Prostate gland (tissue), 2 donors: ENCODE measurements around the gene NEMF. TPM values are rescaled to one million over a fixed set of nuclear protein-coding genes. Genes with fewer than 3 reads are reported as not detected.
"Not testable (repeated sequence)": the region's sequence is repeated elsewhere in the genome, so short reads cannot be mapped to it uniquely, and the experiment has no call there.

Experiments
- DNase-seq: peaks from one replicate; pipeline ENCODE4 v3.0.0-alpha.2; 2019; ENCODE audit warnings: low spot score
- H3K27ac ChIP-seq, 2 donors: fragments of 200-600 bp; sonication (generic); 2 replicates each; pipeline ENCODE4 v1.5.1; 2017 to 2019
- H3K27me3 ChIP-seq: fragments of 200-600 bp; sonication (generic); replicated peaks from 2 replicates; pipeline ENCODE4 v1.5.1; 2019; ENCODE audit not compliant: insufficient read depth
- H3K36me3 ChIP-seq, 2 donors: fragments of 200-600 bp; sonication (generic); 1 replicate in 1 of 2; 2 replicates in 1 of 2; pipeline versions ENCODE4 v1.5.1 to v1.8.1; 2017 to 2019
- H3K4me1 ChIP-seq: fragments of 200-600 bp; sonication (generic); replicated peaks from 2 replicates; pipeline ENCODE4 v1.5.1; 2019
- H3K4me3 ChIP-seq, 2 donors: fragments of 200-600 bp; sonication (generic); 2 replicates each; pipeline ENCODE4 v1.5.1; 2017 to 2019
- H3K9me3 ChIP-seq: fragments of 200-600 bp; sonication (generic); 2 replicates; pipeline ENCODE4 v1.5.1; 2017
- CTCF ChIP-seq, 4 experiments: fragments of 200-600 bp in 2 of 4; fragments of 450-650 bp in 2 of 4; sonication (generic) in 2 of 4; IDR thresholded peaks; 1 replicate in 3 of 4; 2 replicates in 1 of 4; pipeline ENCODE4 v1.5.1; 2016 to 2019; ENCODE audit warnings: antibody characterized with exemption in 4 of 4, mild to moderate bottlenecking in 2 of 4, moderate library complexity in 2 of 4
- POLR2A ChIP-seq: fragments of 450-650 bp; IDR thresholded peaks from one replicate; pipeline ENCODE4 v1.6.1; 2016; ENCODE audit warnings: antibody characterized with exemption, mild to moderate bottlenecking
- POLR2AphosphoS5 ChIP-seq: sonication (generic); formaldehyde crosslinking; IDR thresholded peaks from one replicate; pipeline ENCODE4 v1.6.1; 2017; ENCODE audit warnings: antibody characterized with exemption
- WGBS: methylation state at CpG from one replicate; pipeline ENCODE4 v1.1.5; 2018; 5-methylcytosine and 5-hydroxymethylcytosine counted together
- intact Hi-C: fragments of 100-400 bp; cut with DNase I; formaldehyde crosslinking; loops from one replicate; pipeline ENCODE4 v1.14.2; 2022
- total RNA-seq, 2 donors: library from RNA; depleted of rRNA; stranded (reverse); fragments of >200 nt; gene quantifications; one replicate each; pipeline ENCODE4 v1.1.0, GENCODE V29; 2016

Gene NEMF
- total RNA-seq, 2 donors from 2014 or later = 63.9 to 71.7 TPM

DNA sequence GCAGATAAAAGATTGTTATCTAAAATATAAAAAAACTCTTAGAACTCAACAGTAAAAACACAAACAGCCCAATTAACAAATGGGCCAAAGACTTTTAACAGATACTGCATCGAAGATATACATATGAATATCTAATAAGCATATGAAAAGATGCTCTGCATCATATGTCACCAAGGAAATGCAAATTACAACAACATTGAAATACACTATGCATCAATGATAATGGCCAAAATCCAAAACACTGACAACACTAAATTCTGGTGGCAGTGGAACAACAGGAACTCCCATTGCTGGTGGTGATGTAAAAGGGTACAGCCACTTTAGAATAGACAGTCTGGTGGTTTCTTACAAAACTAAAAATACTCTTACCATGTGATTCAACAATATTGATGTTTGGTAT, 43.8 kb downstream of the NEMF start:
- H3K4me1 ChIP-seq = no peaks in the 10 kb centered on the region
- no peak overlapping the region for H3K27ac ChIP-seq
- 0% methylated on average over 1 of the region's 1 CpG for WGBS
- no peak for DNase-seq
- no peaks in the 10 kb centered on the region for H3K27me3 ChIP-seq
- no peak for TF ChIP-seq CTCF (IDR thresholded peaks at IDR 0.05)
- no peak for TF ChIP-seq POLR2AphosphoS5
- TF ChIP-seq POLR2A = no peak
- peaks cover 0 to 5% of the 10 kb centered on the region in 2 donors for H3K36me3 ChIP-seq
- intact Hi-C loops = no loop called here
- no peaks in the 10 kb centered on the region for H3K9me3 ChIP-seq
- no peak overlapping the region for H3K4me3 ChIP-seq

DNA sequence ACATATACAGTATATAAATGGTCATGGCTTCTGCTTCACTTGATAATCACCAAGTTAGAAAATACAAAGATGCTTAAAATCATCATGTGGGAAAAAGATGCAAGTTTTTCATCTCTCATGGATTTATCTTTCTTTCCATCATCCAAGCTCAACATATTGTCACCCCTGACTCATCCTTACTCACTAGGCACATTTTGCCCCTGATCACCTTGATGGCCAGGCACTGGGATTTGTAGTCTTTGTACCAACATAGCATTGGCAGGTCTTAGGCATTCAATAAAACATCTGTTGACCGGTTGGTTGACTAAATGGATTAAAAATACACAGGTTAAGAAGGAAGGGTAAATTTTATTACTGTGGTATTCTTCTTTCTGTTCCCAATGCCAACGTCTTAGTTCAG, 56.6 kb downstream of the NEMF start:
- no peak for TF ChIP-seq POLR2AphosphoS5
- no peak for TF ChIP-seq POLR2A
- TF ChIP-seq CTCF (IDR thresholded peaks at IDR 0.05) = no peak
- intact Hi-C loops = no loop called here
- no peak for DNase-seq
- H3K9me3 ChIP-seq = no peaks in the 10 kb centered on the region
- no peak overlapping the region for H3K4me3 ChIP-seq
- no peaks in the 10 kb centered on the region for H3K27me3 ChIP-seq
- H3K36me3 ChIP-seq = peaks cover 0 to 5% of the 10 kb centered on the region in 2 donors
- no peaks in the 10 kb centered on the region for H3K4me1 ChIP-seq
- WGBS = 81% methylated on average over 2 of the region's 2 CpGs
- no peak overlapping the region for H3K27ac ChIP-seq

GRCh38 chr14:49792618-49793017, 60.0 kb downstream of the NEMF start:
- no peak overlapping the region for H3K4me3 ChIP-seq
- no peaks in the 10 kb centered on the region for H3K9me3 ChIP-seq
- no peak for DNase-seq
- 5% methylated on average over 1 of the region's 1 CpG for WGBS
- no peak overlapping the region for H3K27ac ChIP-seq
- intact Hi-C loops = no loop called here
- TF ChIP-seq CTCF (IDR thresholded peaks at IDR 0.05) (no peak), POLR2AphosphoS5 (no peak), POLR2A (no peak)
- no peaks in the 10 kb centered on the region for H3K27me3 ChIP-seq
- H3K36me3 ChIP-seq = peaks cover 0 to 5% of the 10 kb centered on the region in 2 donors
- H3K4me1 ChIP-seq = no peaks in the 10 kb centered on the region

DNA sequence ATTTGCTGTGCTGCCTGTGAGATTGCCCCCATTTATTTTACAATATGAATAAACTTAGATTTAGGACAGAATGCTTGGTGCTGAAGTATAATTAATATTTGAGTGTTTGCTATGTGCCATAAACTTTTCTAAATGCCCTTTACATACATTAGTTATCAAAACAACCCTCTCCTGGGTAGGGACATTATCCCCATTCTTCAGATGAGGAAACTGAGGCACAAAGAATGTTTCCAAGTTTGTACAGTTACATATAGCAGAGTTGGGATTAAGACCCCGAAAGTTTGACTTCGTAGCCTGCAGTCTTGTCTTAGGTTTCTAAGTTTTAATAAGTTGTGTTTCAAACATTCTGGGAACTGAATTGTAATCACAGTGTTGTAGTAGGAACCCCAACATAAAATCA, 66.3 kb downstream of the NEMF start:
- TF ChIP-seq CTCF (IDR thresholded peaks at IDR 0.05) (no peak), POLR2A (no peak), POLR2AphosphoS5 (no peak)
- intact Hi-C loops = no loop called here
- Histone ChIP-seq H3K27ac (no peak overlapping the region), H3K36me3 (peaks cover 2 to 22% of the 10 kb centered on the region in 2 donors), H3K27me3 (no peaks in the 10 kb centered on the region), H3K4me1 (no peaks in the 10 kb centered on the region), H3K9me3 (no peaks in the 10 kb centered on the region), H3K4me3 (no peak overlapping the region)
- DNase-seq = no peak
- WGBS = 100% methylated on average over 2 of the region's 2 CpGs

DNA sequence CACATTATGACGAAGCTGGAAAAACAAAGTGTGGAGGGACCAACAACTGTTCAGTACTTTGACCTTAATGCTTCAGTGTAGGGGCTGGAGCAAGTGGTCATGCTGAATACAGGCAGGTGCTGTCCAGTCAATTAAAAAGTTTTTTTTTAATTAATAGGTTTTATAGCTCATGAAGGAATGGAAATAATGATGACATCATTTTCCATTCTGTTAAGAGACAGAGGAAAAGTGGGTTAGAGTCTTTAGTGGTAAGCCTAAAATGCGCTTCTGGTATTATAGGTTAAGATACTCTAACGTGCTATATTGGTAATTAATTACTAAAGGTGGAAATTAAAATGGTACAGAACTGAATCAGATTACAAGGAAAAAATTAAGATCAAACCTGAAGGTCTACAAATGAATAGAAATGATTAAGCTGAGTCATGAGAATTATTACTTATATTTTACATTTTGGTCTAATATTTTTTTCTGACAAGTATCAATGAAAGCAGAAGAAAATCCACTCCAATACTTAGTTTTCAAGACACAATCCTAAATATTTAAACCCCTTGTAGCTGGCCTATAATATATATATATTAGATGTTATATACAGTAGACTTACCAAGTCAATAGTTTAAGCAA, 69.1 kb downstream of the NEMF start:
- H3K4me1 ChIP-seq = no peaks in the 10 kb centered on the region
- no peaks in the 10 kb centered on the region for H3K27me3 ChIP-seq
- intact Hi-C loops = no loop called here
- H3K4me3 ChIP-seq = no peak overlapping the region
- H3K27ac ChIP-seq = no peak overlapping the region
- WGBS = 84% methylated on average over 3 of the region's 3 CpGs
- TF ChIP-seq POLR2AphosphoS5 (no peak), POLR2A (no peak), CTCF (IDR thresholded peaks at IDR 0.05) (no peak)
- H3K9me3 ChIP-seq = no peaks in the 10 kb centered on the region
- H3K36me3 ChIP-seq = peaks cover 2 to 26% of the 10 kb centered on the region in 2 donors
- DNase-seq = no peak

- H3K27me3 ChIP-seq, H3K9me3 ChIP-seq, H3K27ac ChIP-seq, H3K4me1 ChIP-seq, H3K4me3 ChIP-seq, DNase-seq, intact Hi-C loops: not testable (repeated sequence)
- H3K36me3 ChIP-seq = peaks cover 2 to 17% of the 10 kb centered on the region in 2 donors
- 94% methylated on average over 7 of the region's 7 CpGs for WGBS
Observed at GRCh38 chr14:49781040-49781439, 71.5 kb downstream of the NEMF start.
